HG03280 (cell line): ENCODE measurements around the gene SRBD1.

Experiments
- ATAC-seq: cut with Tn5 transposase; IDR thresholded peaks from one replicate; pipeline ENCODE4 v1.9.1; 2021; ENCODE audit warnings: mild to moderate bottlenecking, moderate library complexity; ENCODE audit not compliant: unreplicated experiment

SRBD1 gene

DNA sequence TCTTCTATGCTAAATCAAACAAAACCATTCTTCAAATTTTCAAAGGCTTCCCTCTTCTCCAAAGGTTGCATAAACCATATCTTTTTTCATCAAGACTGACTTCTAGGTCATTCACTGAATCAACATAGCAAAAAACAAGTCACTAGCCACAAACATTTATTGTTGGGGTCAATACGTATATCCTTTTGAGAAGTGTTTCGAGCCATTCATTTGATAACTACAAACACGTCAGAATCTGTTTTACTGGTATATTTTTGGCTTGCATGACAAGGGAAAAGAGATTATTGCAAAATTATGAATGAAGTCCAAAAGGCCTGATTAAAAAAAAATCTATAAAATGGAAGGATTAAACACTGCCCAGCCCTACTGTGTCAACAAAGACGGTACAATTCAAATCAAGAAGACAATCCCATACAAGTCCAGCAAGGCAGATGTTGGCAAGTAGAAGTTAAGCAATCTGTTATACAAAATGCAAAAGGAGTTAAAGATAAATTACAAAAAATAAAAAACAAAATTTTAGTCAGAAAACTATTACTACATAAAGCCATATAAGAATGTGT lies 222.4 kb downstream of the SRBD1 start:
- no peak for ATAC-seq

DNA sequence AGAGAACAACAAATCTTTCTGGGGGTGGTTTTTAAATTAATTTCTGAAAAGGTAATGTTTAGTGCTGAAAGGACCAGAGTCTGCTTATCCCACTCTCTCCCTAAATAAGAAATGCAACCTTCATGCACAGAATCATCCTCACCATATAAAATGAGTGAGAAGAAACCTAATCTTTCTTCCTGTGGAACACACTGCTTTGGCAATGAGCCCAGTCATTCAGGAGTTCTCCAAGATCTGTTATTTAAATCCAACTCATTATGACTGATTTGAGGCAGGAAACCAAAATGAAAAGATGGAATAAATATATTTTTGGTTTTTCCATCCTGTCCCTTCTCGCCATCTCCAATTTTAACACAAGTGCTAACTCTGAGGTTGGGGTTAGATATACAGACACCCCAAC lies 228.3 kb downstream of the SRBD1 start:
- ATAC-seq: no peak

DNA sequence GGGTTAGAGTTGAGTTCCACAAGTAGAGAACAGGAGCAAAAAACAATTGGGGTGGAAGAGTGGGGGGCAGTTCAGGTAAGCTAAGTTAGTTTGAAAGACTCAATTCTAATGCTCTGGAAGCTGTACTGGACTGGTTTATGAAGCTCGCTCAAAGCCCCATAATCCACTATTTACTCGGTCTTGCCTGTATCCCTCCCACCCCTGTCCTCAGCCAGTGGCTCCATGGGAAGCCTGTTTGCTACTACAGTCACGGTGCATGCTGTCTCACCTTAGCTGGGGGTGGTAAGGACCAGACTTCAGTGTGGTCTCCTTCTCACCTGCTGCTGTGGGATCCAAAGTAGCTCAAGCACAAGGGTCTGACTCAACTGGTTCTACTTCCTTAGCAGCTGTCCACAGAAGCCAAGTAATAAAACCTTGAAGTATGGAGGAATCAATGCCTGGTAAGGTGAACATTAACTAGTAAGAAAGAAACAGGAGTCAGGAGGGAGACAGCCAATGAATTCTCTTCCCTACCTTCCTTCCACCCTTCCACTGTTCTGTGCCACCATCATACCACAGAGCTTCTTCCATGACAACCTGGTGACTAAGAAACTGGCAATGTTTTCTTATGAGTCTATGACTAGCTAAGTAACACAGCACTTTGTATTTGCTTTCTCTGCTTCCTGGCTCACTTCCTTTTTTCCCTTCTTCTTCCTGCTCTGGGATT lies 230.8 kb downstream of the SRBD1 start:
- no peak for ATAC-seq

DNA sequence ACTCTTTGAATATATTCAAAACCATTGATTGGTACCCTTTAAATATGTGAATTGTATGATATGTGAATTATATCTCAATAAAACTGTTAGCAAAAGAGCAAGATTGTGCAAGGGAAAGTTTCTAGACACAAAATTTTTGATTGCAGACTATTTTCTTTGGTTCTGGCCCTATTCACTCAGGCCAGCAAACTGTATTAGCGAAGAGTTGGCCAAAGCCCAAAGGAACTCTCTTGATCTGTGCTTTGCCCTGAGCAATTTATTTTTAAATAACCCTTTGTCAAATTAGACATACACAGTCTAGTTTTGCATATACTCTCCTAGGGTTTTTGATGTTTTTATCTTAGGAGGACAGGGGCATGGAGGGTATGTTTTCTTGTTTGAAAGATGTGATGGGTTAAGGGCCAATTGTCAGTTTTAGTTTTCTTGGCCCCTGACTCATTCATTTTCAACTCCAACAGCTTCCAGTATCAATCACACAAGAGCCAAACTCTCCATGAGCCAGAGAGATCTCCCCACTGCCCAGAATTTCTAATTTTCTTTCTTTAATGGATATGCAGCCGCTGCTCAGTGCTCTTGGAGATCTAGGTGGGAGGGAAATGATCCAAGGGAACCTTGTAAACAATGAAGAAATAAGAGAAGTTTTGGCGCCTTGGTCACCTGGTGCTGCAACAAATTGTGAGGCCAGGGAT lies 231.5 kb downstream of the SRBD1 start:
- no peak for ATAC-seq

DNA sequence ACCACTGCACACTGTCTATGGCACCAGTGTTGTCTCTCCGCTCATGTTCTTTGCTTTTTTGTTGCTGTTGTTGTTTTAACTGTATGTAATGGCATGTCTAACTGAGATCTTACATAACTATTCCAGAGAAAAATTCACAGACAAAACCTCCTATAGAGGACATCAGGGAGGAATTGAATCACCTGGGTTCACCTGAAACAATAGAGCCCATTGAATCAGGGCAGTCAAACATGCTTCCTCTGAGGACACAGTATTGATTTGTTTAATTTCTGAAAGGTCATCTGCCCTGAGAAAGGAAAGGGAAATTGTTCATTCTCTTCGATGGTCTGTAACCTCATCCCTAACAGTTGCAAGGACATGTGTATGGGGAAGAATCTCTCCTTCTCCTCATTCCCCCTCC lies 237.5 kb downstream of the SRBD1 start:
- no peak for ATAC-seq

DNA sequence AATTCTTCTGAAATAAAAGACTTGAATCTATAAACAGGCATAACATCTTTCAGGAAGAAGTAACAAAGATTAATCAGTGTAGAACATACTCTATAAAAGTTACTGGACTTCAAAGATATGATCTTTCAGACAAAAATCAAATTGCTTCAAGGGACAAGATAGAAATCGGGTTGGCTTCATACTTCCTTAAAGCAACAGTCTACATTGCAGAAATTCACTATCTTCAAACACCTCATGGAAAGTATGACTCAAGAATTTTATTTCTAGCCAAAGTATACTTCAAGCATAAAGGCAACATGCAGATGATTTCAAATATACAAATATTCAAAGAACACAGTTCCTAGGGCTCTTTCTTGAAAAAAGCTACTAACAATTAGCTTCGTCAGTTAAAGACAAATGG lies 240.7 kb downstream of the SRBD1 start:
- no peak for ATAC-seq

DNA sequence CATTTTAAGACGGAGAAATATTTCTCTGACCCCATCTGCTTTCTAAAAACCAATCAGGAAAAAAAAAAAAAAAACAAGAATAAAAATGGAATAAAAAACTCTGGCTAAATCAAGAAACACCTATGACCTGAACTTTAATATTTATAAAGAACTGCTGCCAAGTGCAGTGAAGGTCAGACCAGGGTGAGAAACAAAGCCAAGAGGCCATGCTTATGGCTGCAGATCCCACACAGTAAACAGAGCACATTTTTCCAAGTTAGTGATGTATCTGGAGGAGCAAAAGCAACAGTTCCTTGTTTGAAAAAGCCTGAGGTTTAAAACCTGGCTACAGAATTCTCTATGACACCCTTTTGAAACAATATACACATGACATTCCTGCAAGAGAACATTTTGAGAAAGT lies 242.3 kb downstream of the SRBD1 start:
- ATAC-seq: no peak

DNA sequence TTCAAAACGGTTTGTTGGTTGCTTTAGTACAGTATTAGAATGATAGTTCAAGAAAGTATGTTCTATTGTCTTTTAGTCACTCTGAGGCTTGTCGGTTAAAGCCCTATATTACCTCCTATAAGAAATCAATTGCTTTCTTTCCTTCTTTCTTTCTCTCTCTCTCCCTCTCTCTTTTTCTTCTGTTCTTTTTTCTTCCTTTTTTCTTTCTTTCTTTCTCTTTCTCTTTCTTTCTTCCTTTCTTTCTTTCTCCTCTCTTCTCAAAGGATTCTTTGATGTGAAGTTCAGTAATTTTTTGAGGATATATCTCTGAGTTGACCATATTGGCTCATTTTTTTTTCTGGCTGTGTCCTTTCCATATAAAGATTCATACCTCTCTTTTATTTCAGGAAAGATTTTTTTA lies 249.4 kb downstream of the SRBD1 start:
- no peak for ATAC-seq

DNA sequence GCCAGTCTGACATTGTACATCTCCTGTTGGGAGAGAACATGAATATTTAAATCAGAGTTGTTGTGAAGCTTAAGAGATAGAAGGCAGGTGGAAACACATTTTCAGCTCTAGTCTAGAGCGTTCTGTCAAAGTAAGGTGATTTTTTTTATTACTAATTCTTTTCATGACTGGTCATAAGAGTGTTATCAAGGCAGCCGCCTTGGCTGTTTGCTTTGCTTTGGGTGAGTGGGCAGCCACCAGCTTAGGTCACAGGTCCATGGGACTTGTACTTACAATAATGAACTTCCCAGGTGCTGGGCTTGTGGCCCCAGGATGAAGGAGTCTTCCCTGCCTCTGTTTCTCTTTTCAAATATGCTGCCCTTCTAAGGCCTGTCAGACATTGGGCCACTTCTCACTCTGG lies 256.3 kb downstream of the SRBD1 start:
- no peak for ATAC-seq

DNA sequence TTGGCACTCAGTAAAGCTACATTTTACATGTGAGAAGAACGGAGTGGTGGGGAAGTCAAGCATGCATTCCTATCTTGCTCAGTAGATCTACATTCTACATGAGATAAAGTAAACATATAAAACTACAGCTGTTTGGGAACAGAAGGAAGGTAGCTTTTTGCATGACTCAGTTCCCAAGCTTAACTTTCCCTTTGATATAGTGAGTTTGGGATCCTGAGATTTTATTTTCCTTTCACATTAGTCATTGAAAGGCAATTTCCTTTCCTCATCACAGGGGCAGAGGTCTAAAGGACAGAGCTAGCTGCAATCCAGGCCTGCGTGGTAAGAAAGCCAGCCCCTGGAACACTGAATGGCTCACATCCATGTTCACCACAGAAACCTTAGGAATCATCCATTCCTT lies 257.2 kb downstream of the SRBD1 start:
- no peak for ATAC-seq

DNA sequence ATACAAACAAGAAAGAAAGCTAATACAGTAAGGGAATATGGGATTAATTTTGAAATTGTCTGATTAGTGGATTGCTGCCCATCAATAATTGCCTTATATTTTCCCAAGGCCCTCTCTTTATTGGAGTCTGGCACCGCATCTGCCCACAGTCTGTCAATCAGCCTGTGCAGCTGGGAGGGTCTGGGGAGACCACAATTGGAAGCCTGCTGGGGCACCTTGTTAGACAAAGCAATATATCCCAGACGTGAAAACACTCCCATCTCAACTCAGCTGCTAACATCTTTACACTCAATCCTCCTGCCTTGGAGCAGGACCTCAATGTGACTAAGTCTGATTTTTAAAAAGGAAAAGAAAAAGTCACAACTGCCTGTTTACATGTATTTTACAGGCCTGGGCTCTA lies 258.6 kb downstream of the SRBD1 start:
- ATAC-seq: no peak

DNA sequence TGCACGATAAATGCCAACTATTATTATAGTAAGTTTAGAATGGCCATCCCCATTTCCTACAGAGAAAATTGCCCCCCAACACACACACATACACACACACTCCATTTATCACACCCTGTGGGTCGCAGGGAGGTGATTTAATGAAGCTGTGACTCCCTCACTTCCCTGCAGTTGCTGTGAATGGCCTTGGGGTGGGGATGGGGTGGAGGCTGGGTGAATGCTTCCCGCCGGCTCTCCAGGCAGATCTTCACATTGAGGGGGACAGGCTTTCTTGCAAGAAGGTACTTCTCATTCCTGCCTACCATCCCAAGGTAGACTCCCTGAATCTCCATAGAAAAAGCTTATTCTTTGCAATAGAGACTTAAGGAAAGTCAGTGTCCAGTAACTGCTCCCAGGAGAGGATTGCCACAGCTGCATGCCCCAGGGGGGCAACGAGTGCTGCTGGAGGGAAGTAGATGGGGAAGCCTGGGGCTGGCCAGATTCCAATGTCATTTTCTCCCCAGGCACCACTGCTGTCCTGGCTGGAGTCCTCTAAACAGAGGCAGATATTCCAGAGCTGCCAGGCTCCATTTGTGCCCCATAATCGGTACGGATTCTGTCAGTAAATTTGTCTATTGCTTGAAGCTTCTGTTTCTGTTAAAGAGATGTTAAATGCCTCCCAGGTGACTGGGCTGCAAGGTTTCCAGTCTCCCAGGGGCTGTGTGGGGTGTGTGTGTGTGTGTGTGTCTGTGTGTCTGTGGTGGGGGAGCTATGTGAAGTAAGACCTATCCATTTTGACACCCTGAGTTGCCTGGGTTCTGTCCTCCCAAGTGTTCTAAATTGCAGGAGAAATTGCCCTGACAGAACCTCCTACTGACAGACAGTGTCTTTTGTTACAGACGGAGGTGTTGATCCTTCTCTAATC lies 265.5 kb downstream of the SRBD1 start:
- ATAC-seq: no peak

DNA sequence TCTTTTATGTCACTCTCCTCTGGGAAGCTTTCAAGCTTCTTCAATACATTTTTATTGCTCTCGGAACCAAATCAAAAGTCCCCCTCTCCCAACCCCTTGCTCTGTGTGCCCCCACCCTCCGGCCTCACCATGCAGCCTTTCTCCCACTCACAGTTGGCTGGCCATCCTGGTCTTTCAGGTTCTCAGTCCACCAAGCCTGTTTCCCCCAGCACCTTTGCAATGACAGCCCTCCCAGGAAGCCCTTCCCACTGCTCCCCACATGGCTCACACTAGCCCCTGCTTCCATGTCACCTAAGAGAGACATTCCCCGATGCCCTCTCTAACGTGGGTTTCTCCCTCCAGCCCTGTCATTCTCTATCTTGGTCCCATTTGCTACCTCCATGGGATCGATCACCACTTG lies 266.6 kb downstream of the SRBD1 start:
- ATAC-seq: no peak

DNA sequence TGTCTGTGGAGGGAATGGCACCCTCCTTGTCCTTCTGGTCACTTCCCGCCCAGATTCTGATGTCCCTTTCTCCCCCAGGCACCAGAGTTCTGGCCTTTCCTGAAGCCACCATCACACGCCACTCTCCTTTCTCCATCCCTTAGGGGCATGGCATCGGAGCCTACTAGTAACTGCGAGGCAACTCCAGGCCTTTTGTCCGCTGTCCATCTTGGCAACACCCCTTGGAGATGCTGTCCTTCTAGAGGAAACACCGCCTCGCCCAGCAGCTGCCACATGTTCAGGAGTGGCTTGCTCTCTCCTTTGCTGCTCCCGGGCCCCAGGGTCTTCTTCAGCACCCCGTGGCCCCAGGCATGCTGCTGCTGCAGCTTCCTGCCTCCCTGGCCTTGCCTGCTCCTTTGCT lies 267.0 kb downstream of the SRBD1 start:
- no peak for ATAC-seq

DNA sequence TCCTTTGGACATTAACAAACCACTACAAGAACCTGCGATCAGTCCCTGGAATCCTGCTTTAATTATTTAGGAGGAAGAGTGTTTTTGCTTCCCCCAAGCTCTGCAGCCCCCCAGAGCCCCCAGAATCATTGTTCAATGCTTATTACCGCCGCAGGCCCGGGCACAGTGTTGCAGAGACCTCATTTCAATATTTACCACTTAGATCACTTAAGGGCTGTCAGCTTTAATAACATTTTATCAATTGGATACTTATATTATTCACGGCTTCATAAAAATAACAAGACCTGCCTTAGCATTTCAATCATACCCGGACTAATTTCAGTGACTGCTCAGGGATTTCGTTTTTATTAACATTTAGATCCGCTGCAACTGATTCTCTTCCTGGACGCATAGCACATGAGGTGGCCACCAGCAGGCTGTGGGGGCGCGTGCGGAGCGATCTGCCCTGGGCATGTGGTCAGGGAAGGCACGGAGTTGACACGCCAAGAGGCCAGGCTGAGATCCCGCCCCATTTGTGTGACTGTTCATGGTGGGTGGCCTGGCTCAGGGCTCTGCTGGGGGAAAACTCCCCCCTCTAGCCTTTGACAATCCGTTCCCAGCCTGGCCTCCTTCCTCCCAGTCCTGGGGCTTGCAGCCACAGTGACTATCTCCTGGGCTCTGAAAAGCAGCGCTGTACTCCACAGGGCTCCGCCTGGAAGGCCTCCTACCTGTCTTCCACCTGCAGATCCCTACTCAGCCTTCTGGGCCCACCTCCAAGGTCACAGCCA lies 267.6 kb downstream of the SRBD1 start:
- ATAC-seq: no peak

DNA sequence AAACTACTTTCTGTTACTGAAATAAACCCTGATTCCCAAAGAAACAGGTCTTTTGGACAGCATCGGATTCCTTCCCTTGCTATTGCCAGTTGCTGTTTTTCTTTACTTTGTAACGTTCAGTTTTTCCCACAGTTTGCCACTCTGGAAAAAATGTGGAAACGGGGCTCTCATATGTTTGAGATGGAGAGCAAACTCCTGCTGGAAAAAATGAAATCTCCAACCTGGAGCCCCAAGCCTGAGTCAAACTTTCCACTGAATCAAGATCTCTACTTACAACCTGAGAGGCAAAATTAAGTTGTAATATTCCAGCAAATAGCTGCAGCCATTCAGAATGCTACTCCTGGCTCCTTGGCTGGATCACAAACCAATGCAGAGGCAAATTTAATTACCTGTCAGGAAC lies 270.7 kb downstream of the SRBD1 start:
- ATAC-seq: no peak

DNA sequence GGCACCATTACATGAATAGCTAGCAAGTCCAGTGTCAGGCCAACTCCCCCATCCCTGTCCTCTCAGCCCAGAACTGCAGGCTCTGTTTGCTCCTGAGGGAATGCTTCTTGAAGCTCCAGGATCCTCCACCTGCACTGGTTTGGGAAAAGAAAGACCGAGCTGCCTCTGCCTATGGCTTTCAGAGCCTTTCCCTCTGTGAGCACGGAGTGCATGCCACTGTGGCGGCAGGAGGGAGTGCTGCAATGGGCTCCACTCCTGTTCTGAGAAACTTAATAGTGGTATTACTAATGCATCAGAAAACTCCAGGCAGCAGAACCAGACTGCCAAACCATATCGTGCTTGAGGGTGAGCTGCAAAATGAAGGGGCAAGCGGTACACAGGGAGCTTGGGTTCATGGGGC lies 271.8 kb downstream of the SRBD1 start:
- ATAC-seq: no peak
